Esophagus squamous epithelium (tissue), 4 donors: ENCODE data around the gene MDFI.

Experiments
- POLR2A ChIP-seq, 4 donors: fragments of 450-650 bp; IDR thresholded peaks; one replicate each; pipeline ENCODE4 v1.6.1; 2017; ENCODE audit warnings: antibody characterized with exemption in 4 of 4, mild to moderate bottlenecking in 4 of 4, moderate library complexity in 3 of 4
- TF ChIP-seq, protein P1 (sequence below), 6 experiments: fragments of 450-650 bp in 4 of 6; fragments of 200-600 bp in 2 of 6; sonication (generic) in 2 of 6; IDR thresholded peaks; one replicate each; pipeline ENCODE4 v1.5.1; 2016 to 2019; ENCODE audit warnings: antibody characterized with exemption in 6 of 6, mild to moderate bottlenecking in 4 of 6, moderate library complexity in 4 of 6

DNA sequence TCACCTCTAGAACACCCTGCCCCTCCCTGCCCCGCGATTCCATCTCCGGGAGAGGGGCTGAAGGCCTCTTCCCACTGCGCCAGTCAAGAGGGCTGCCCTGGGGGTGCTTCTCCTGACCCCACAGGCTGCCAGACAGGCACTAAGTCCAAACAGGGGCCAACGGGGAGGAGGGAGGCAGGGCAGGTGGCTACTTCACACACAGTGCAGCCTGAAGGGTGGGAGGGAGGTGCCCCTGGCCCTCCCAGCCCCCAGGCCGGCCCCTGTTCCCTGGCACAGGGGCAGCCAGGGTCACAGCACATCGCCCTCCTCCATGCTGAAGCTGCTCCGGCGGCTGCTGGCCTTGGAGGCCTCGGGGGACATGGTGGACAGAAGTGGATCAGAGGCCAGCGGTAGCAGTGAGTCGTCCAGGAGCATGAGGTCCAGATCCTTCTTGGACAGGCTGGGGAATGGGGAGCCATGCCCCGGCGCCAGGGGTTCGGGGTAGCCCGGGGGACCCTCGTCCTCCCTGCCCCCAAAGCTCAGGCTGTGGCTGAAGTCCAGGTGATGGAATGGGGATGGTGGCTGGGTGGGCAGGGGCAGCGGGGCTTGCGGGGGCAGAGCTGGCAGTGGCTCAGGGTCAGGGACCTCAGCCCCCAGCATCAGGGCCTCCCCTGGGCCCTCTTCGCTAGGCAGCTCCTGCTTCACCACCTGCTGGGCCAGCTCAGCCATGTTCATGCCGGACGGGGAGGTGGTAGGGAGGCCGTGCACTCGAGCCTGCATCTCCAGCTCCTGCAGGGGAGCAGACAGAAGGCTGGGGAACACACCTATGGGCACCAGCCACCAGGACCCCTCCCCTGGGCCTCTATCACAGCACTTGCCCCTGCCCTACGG, 46.3 kb downstream of the MDFI start:
- TF ChIP-seq, protein P1, sequence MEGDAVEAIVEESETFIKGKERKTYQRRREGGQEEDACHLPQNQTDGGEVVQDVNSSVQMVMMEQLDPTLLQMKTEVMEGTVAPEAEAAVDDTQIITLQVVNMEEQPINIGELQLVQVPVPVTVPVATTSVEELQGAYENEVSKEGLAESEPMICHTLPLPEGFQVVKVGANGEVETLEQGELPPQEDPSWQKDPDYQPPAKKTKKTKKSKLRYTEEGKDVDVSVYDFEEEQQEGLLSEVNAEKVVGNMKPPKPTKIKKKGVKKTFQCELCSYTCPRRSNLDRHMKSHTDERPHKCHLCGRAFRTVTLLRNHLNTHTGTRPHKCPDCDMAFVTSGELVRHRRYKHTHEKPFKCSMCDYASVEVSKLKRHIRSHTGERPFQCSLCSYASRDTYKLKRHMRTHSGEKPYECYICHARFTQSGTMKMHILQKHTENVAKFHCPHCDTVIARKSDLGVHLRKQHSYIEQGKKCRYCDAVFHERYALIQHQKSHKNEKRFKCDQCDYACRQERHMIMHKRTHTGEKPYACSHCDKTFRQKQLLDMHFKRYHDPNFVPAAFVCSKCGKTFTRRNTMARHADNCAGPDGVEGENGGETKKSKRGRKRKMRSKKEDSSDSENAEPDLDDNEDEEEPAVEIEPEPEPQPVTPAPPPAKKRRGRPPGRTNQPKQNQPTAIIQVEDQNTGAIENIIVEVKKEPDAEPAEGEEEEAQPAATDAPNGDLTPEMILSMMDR (IDR thresholded peaks at IDR 0.05), result no peak
- no peak for TF ChIP-seq POLR2A (IDR thresholded peaks at IDR 0.05)
